Sigmoid colon (tissue), 7 donors: ENCODE results near the gene C16orf87. TPM values are rescaled to one million over a fixed set of nuclear protein-coding genes. Genes with fewer than 3 reads are reported as not detected.
A peak's percentile ranks its signal among the peaks of the same experiment; 100 is the strongest.

Source experiments
- DNase-seq: peaks from one replicate; pipeline ENCODE4 v3.0.0-alpha.2; 2019
- H3K27ac ChIP-seq, 4 donors: fragments of 200-600 bp; sonication (generic); one replicate each; pipeline ENCODE4 v1.5.1; 2016 to 2019; ENCODE audit warnings: mild to moderate bottlenecking in 1 of 4
- H3K27me3 ChIP-seq, 3 donors: fragments of 200-600 bp; sonication (generic); one replicate each; pipeline ENCODE4 v1.5.1; 2019; ENCODE audit warnings: mild to moderate bottlenecking in 1 of 3
- H3K36me3 ChIP-seq, 4 donors: fragments of 200-600 bp; sonication (generic); one replicate each; pipeline ENCODE4 v1.5.1; 2016 to 2019
- H3K4me1 ChIP-seq, 4 donors: fragments of 200-600 bp; sonication (generic); one replicate each; pipeline ENCODE4 v1.5.1; 2017 to 2019
- H3K4me3 ChIP-seq, 4 donors: fragments of 200-600 bp; sonication (generic); one replicate each; pipeline ENCODE4 v1.5.1; 2017 to 2019; ENCODE audit warnings: mild to moderate bottlenecking in 2 of 4, moderate library complexity in 1 of 4
- H3K9me3 ChIP-seq, 4 donors: fragments of 200-600 bp in 3 of 4; sonication (generic) in 3 of 4; one replicate each; pipeline versions ENCODE4 v1.5.1 to v1.6.1; 2013 to 2019
- EP300 ChIP-seq, 4 donors: sonication (generic); formaldehyde crosslinking; IDR thresholded peaks; one replicate each; pipeline ENCODE4 v1.6.1; 2017; ENCODE audit warnings: antibody characterized with exemption in 4 of 4
- POLR2A ChIP-seq, 2 donors: fragments of 450-650 bp; IDR thresholded peaks; one replicate each; pipeline ENCODE4 v1.6.1; 2016; ENCODE audit warnings: antibody characterized with exemption in 2 of 2, mild to moderate bottlenecking in 2 of 2, moderate library complexity in 2 of 2
- POLR2AphosphoS5 ChIP-seq, 4 donors: sonication (generic); formaldehyde crosslinking; IDR thresholded peaks; one replicate each; pipeline ENCODE4 v1.6.1; 2017; ENCODE audit warnings: antibody characterized with exemption in 4 of 4
- WGBS, 2 donors: extraction: QIAGEN DNeasy Blood & Tissue Kit; methylation state at CpG; one replicate each; pipeline ENCODE4 v1.1.7; 2013; 5-methylcytosine and 5-hydroxymethylcytosine counted together
- intact Hi-C: fragments of 100-400 bp; cut with DNase I; formaldehyde crosslinking; loops from one replicate; pipeline ENCODE4 v1.15.1; 2023
- polyA plus RNA-seq, 3 donors: library from polyadenylated mRNA; stranded (reverse); fragments of 200-250 nt; gene quantifications; one replicate each; pipeline ENCODE4 v1.2.3, GENCODE V29; 2013
- total RNA-seq, 4 donors: library from RNA; depleted of rRNA; stranded (reverse); fragments of >200 nt; gene quantifications; one replicate each; pipeline ENCODE4 v1.1.0, GENCODE V29; 2016
- TF ChIP-seq, protein P1 (sequence below), 4 experiments: fragments of 450-650 bp in 3 of 4; fragments of 200-600 bp in 1 of 4; IDR thresholded peaks; one replicate each; pipeline ENCODE4 v1.5.1; 2016 to 2019; ENCODE audit warnings: antibody characterized with exemption in 4 of 4, mild to moderate bottlenecking in 3 of 4, moderate library complexity in 2 of 4
- donor health status: healthy with polysubstance abuse.
- donor health status: Bipolar disorder and iron deficiency.
- donor health status: healthy.

Gene C16orf87
- total and polyA plus RNA-seq, 7 donors, result 5.0 to 10.5 (median 6.0) TPM

DNA sequence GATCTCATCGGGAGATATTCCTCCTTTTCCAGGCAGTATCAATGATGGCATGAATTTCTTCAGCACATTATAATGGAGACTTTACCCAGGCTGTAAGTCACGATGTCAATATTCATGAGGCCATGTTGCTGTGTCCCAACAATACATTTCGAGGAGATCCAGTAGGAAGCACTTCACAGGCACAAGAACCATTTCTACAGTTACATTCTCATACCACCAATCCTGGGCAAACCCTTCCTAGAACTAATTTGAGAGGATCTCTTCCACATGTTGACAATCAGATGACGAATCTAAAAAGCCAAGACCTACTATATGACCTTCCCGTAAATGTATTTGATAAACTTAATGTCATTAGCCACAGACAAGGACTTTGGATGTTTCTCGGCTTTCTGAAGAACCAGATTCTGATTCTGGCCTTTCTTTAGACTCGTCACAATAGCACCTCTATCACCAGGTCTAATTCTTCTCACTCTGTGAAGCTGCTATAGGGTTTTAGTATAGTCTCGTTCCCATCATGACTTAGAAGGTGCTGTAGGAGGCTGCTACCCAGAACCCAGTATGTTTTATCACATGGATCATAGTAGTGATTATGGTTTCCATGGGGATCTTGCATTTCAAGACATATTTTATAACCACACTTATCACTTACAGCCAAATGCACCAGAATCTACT, 40.2 kb downstream of the C16orf87 start:
- DNase-seq, result no peak
- 73 to 89% methylated on average over 8 of the region's 8 CpGs for WGBS, 2 donors
- intact Hi-C loops, result no loop called here
- no peaks in the 10 kb centered on the region for H3K27me3 ChIP-seq
- H3K36me3 ChIP-seq, result no peaks in the 10 kb centered on the region
- peak overlapping the region in 2 of 4 donors; percentile 32 to 46 for H3K27ac ChIP-seq
- peaks cover 0 to 6% (median 0%) of the 10 kb centered on the region in 4 donors for H3K4me1 ChIP-seq
- peaks cover 0 to 3% (median 0%) of the 10 kb centered on the region in 4 donors for H3K9me3 ChIP-seq
- TF ChIP-seq, protein P1, sequence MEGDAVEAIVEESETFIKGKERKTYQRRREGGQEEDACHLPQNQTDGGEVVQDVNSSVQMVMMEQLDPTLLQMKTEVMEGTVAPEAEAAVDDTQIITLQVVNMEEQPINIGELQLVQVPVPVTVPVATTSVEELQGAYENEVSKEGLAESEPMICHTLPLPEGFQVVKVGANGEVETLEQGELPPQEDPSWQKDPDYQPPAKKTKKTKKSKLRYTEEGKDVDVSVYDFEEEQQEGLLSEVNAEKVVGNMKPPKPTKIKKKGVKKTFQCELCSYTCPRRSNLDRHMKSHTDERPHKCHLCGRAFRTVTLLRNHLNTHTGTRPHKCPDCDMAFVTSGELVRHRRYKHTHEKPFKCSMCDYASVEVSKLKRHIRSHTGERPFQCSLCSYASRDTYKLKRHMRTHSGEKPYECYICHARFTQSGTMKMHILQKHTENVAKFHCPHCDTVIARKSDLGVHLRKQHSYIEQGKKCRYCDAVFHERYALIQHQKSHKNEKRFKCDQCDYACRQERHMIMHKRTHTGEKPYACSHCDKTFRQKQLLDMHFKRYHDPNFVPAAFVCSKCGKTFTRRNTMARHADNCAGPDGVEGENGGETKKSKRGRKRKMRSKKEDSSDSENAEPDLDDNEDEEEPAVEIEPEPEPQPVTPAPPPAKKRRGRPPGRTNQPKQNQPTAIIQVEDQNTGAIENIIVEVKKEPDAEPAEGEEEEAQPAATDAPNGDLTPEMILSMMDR (IDR thresholded peaks at IDR 0.05), result no peak
- TF ChIP-seq POLR2AphosphoS5 (IDR thresholded peaks at IDR 0.05) (no peak), EP300 (IDR thresholded peaks at IDR 0.05) (no peak), POLR2A (IDR thresholded peaks at IDR 0.05) (no peak)
- H3K4me3 ChIP-seq, result peak overlapping the region in 2 of 4 donors; percentile 31 to 64

DNA sequence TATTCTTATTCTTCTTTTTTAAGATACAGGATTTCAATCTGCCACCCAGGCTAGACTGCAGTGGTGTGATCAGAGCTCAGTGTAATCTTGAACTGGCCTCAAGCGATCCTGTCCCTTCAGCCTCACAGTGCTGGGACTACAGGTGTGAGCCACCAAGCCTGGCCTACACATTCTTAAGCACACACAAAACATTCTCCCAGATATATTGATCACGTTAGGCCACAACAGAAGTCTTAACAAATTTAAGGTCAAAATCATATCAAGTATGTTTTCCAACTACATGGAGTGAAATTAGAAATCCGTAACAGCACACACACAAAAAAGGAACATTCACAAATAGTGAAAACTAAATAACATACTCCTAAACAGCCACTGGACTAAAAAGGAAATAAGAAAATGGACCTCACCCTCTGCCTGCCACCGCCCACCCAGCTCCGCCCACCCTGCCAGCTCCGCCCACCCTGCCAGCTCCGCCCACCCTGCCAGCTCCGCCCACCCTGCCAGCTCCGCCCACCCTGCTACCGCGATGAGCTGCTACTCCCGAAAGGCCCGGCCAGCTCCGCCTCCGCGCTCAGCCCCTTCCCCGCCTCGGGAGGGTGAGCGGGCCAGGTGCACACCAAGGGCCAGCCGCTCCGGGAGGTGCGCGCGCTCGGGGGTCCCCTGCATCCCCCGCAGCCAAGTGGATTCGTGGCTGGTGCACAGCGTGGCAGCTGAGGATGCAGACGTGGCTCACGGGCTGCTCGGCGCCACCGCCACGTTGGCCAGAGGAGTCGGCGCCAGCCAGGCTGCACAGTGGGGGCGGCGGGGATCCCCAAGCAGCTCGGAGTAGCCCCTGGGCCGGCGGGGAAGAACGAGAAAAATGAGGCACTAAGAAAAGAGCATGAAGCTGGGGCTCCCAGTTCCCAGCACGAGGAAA, 41.2 kb downstream of the C16orf87 start:
- peak in 1 of 4 donors; percentile 18 for TF ChIP-seq POLR2AphosphoS5 (IDR thresholded peaks at IDR 0.05)
- TF ChIP-seq, protein P1 (IDR thresholded peaks at IDR 0.05), result no peak
- intact Hi-C loops, result no loop called here
- Histone ChIP-seq H3K4me1 (peaks cover 0 to 6% (median 0%) of the 10 kb centered on the region in 4 donors), H3K4me3 (peak overlapping the region; percentile 31 to 66 (median 61)), H3K9me3 (peaks cover 0 to 3% (median 0%) of the 10 kb centered on the region in 4 donors), H3K36me3 (no peaks in the 10 kb centered on the region), H3K27ac (peak overlapping the region; percentile 29 to 52 (median 39)), H3K27me3 (no peaks in the 10 kb centered on the region)
- DNase-seq, result peak; percentile 82
- 5 to 7% methylated on average over 43 of the region's 43 CpGs for whole genome bisulfite sequencing, 2 donors

DNA sequence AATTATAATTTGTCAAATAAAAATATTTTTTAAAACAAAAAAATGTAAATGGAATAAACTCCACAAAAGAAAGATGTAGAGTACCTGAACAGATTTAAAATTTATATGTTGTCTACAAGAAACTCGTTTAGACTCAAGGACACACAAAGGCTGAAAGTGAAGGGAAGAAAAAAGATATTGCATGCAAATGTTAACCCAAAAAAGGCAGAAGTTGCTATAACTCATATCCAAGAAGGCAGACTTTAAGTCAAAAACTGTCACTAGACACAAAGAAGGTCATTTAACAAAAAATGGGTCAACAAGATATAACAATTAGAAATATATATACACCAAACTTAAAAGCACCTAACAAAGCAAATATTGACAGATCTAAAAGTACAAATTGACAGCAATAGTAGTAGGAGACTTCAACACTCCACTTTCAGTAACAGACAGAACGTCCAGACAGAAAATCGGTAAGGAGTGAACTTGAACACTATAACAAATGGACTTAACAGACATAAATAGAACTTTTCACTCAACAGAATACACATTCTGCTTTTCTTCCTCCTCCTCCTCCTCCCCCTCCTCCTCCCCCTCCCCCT, 42.0 kb downstream of the C16orf87 start:
- DNase-seq, result no peak
- intact Hi-C loops, result no loop called here
- H3K27me3 ChIP-seq, result no peaks in the 10 kb centered on the region
- no peaks in the 10 kb centered on the region for H3K36me3 ChIP-seq
- no peak overlapping the region for H3K27ac ChIP-seq
- 72 to 73% methylated on average over 3 of the region's 3 CpGs for WGBS, 2 donors
- H3K4me3 ChIP-seq, result no peak overlapping the region
- TF ChIP-seq EP300 (IDR thresholded peaks at IDR 0.05) (no peak), POLR2A (IDR thresholded peaks at IDR 0.05) (no peak), POLR2AphosphoS5 (IDR thresholded peaks at IDR 0.05) (no peak)
- TF ChIP-seq, protein P1 (IDR thresholded peaks at IDR 0.05), result no peak
- peaks cover 0 to 3% (median 0%) of the 10 kb centered on the region in 4 donors for H3K9me3 ChIP-seq
- H3K4me1 ChIP-seq, result peaks cover 0 to 6% (median 0%) of the 10 kb centered on the region in 4 donors

DNA sequence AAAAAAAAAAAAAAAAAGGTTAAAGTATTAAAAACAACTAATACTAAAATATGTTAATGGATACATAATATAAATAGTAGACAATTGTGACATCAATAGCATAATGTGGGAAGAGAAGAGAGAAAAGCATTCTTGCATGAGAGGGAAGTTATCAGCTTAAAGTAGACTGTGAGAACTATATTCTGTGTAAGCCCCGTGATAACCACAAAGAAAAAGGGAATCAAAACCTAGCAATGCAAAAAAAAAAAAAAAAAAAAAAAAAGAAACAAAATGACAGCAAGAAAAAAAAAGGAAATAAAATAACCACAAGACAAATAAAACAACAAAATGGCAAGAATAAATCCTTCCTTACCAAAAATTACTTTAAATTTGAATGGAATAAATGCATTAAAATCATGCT, 43.1 kb downstream of the C16orf87 start:
- Histone ChIP-seq H3K9me3 (peaks cover 0 to 3% (median 0%) of the 10 kb centered on the region in 4 donors), H3K27ac (no peak overlapping the region), H3K27me3 (no peaks in the 10 kb centered on the region), H3K36me3 (no peaks in the 10 kb centered on the region), H3K4me3 (no peak overlapping the region), H3K4me1 (peaks cover 0 to 6% (median 0%) of the 10 kb centered on the region in 4 donors)
- TF ChIP-seq POLR2A (IDR thresholded peaks at IDR 0.05) (no peak), EP300 (IDR thresholded peaks at IDR 0.05) (no peak), POLR2AphosphoS5 (IDR thresholded peaks at IDR 0.05) (no peak)
- TF ChIP-seq, protein P1 (IDR thresholded peaks at IDR 0.05), result no peak
- 46 to 80% methylated on average over 1 of the region's 1 CpG for WGBS, 2 donors
- intact Hi-C loops, result no loop called here
- no peak for DNase-seq
